GM12878 (cell line): ENCODE results near the gene CABLES1.

ENCODE experiments used
- CTCF ChIP-seq, 3 experiments: IDR thresholded peaks in 2 of 3; conservative IDR thresholded peaks in 1 of 3; 2 replicates each; pipeline ENCODE4 v1.5.1; 2011; ENCODE audit warnings: low read depth in 3 of 3, low read length in 3 of 3, mild to moderate bottlenecking in 3 of 3, control low read depth in 2 of 3, moderate library complexity in 2 of 3, inconsistent platforms in 1 of 3, mixed read lengths in 1 of 3; ENCODE audit not compliant: control insufficient read depth in 2 of 3, insufficient read depth in 1 of 3; ENCODE audit errors: extremely low read depth in 1 of 3
- JUND ChIP-seq: IDR thresholded peaks from 2 replicates; pipeline ENCODE4 v1.6.1; 2012; ENCODE audit warnings: low read depth, mild to moderate bottlenecking, low read length, improper control_type of control experiment, moderate library complexity
- MAX ChIP-seq: IDR thresholded peaks from 2 replicates; pipeline ENCODE4 v1.6.1; 2012; ENCODE audit warnings: low read depth, low read length, improper control_type of control experiment
- POLR2AphosphoS5 ChIP-seq: IDR thresholded peaks from 2 replicates; pipeline ENCODE4 v1.6.1; 2011; ENCODE audit warnings: mild to moderate bottlenecking, low read length, inconsistent platforms
- TCF12 ChIP-seq: IDR thresholded peaks from 2 replicates; pipeline ENCODE4 v1.6.1; 2011; ENCODE audit warnings: low read depth, mild to moderate bottlenecking, low read length
- ZNF384 ChIP-seq: IDR thresholded peaks from 2 replicates; pipeline ENCODE4 v1.6.1; 2012; ENCODE audit warnings: low read depth, mild to moderate bottlenecking, low read length, improper control_type of control experiment, borderline replicate concordance

GRCh38 chr18:23151414-23152099, 16.3 kb downstream of the CABLES1 start:
- no peak for TF ChIP-seq MAX
- no peak for TF ChIP-seq CTCF (IDR thresholded peaks at IDR 0.05 in 2 of 3, conservative IDR thresholded peaks at IDR 0.05 in 1 of 3; ENCODE audit: control insufficient read depth in 2 of 3, extremely low read depth in 1 of 3, insufficient read depth in 1 of 3, low read depth in 3 of 3, low read length in 3 of 3)
- no peak for TF ChIP-seq JUND
- TF ChIP-seq TCF12, result no peak
- no peak for TF ChIP-seq POLR2AphosphoS5
- TF ChIP-seq ZNF384, result no peak
